Transverse colon (tissue), 4 donors: ENCODE measurements around the gene DCK.

Experiments used
- EP300 ChIP-seq: sonication (generic); formaldehyde crosslinking; IDR thresholded peaks from one replicate; pipeline ENCODE4 v1.6.1; 2017; ENCODE audit warnings: antibody characterized with exemption, low read depth
- POLR2A ChIP-seq: fragments of 450-650 bp; IDR thresholded peaks from one replicate; pipeline ENCODE4 v1.6.1; 2016; ENCODE audit warnings: antibody characterized with exemption, mild to moderate bottlenecking, moderate library complexity
- POLR2AphosphoS5 ChIP-seq, 3 donors: sonication (generic); formaldehyde crosslinking; IDR thresholded peaks; one replicate each; pipeline ENCODE4 v1.6.1; 2016; ENCODE audit warnings: antibody characterized with exemption in 3 of 3
- TF ChIP-seq, protein P1 (sequence below), 5 experiments: fragments of 200-600 bp in 3 of 5; fragments of 450-650 bp in 2 of 5; sonication (generic) in 3 of 5; IDR thresholded peaks; 1 replicate in 2 of 5; 2 replicates in 3 of 5; pipeline ENCODE4 v1.5.1; 2016 to 2017; ENCODE audit warnings: antibody characterized with exemption in 5 of 5, inconsistent platforms in 3 of 5, mild to moderate bottlenecking in 2 of 5, moderate library complexity in 1 of 5

DNA sequence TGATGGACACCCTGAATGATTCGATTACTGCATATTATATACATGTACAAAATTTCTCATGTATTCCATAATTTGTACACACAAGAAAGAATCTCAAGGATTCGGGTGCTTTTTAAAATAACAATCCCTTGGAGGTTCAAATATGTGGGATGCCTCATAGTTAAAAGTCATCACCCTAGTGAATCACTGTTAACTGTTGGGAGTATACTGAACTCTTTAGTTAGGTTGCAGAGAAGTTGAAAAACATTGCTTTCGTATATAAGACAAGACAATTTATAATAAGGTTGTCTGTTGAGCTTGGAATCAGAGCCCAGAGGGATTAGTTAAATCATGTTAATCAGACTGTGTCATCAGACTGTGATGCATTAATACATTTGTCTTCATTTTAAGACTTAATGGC lies 15.6 kb downstream of the DCK start:
- TF ChIP-seq, protein P1, sequence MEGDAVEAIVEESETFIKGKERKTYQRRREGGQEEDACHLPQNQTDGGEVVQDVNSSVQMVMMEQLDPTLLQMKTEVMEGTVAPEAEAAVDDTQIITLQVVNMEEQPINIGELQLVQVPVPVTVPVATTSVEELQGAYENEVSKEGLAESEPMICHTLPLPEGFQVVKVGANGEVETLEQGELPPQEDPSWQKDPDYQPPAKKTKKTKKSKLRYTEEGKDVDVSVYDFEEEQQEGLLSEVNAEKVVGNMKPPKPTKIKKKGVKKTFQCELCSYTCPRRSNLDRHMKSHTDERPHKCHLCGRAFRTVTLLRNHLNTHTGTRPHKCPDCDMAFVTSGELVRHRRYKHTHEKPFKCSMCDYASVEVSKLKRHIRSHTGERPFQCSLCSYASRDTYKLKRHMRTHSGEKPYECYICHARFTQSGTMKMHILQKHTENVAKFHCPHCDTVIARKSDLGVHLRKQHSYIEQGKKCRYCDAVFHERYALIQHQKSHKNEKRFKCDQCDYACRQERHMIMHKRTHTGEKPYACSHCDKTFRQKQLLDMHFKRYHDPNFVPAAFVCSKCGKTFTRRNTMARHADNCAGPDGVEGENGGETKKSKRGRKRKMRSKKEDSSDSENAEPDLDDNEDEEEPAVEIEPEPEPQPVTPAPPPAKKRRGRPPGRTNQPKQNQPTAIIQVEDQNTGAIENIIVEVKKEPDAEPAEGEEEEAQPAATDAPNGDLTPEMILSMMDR (IDR thresholded peaks at IDR 0.05): no peak
- no peak for TF ChIP-seq POLR2AphosphoS5 (IDR thresholded peaks at IDR 0.05)
- no peak for TF ChIP-seq POLR2A
- no peak for TF ChIP-seq EP300
